ENCODE results near the gene LDB2.
"Not testable (repeated sequence)": the region's sequence is repeated elsewhere in the genome, so short reads cannot be mapped to it uniquely, and the experiment has no call there.

The LDB2 gene

GRCh38 chr4:16572161-16572560 is 326.3 kb downstream of the LDB2 start:
- DNase-seq (ENCODE audit: low read depth in 1 of 2, low spot score in 1 of 2), result no peak

- no peak for DNase-seq (ENCODE audit: low read depth in 1 of 2, low spot score in 1 of 2)
Observed at GRCh38 chr4:16569790-16570189, 328.7 kb downstream of the LDB2 start.

GRCh38 chr4:16557316-16557715 is 341.1 kb downstream of the LDB2 start:
- DNase-seq (ENCODE audit: low read depth in 1 of 2, low spot score in 1 of 2), result not testable (repeated sequence)

GRCh38 chr4:16555156-16555555 is 343.3 kb downstream of the LDB2 start:
- DNase-seq (ENCODE audit: low read depth in 1 of 2, low spot score in 1 of 2), result no peak

- no peak for DNase-seq (ENCODE audit: low read depth in 1 of 2, low spot score in 1 of 2)
Observed at GRCh38 chr4:16550531-16550930, 347.9 kb downstream of the LDB2 start.

GRCh38 chr4:16545656-16546055 is 352.8 kb downstream of the LDB2 start:
- no peak for DNase-seq (ENCODE audit: low read depth in 1 of 2, low spot score in 1 of 2)

GRCh38 chr4:16544869-16545268 is 353.6 kb downstream of the LDB2 start:
- DNase-seq (ENCODE audit: low read depth in 1 of 2, low spot score in 1 of 2), result no peak

- DNase-seq (ENCODE audit: low read depth in 1 of 2, low spot score in 1 of 2), result no peak
Observed at GRCh38 chr4:16544251-16544721, 354.2 kb downstream of the LDB2 start.

GRCh38 chr4:16537926-16538325 is 360.5 kb downstream of the LDB2 start:
- no peak for DNase-seq (ENCODE audit: low read depth in 1 of 2, low spot score in 1 of 2)

GRCh38 chr4:16532240-16532970 is 366.0 kb downstream of the LDB2 start:
- DNase-seq (ENCODE audit: low read depth in 1 of 2, low spot score in 1 of 2), result no peak

GRCh38 chr4:16530688-16531635 is 367.5 kb downstream of the LDB2 start:
- no peak for DNase-seq (ENCODE audit: low read depth in 1 of 2, low spot score in 1 of 2)

GRCh38 chr4:16524911-16525554 is 373.4 kb downstream of the LDB2 start:
- no peak for DNase-seq (ENCODE audit: low read depth in 1 of 2, low spot score in 1 of 2)

GRCh38 chr4:16524406-16524805 is 374.0 kb downstream of the LDB2 start:
- DNase-seq (ENCODE audit: low read depth in 1 of 2, low spot score in 1 of 2), result no peak

GRCh38 chr4:16523526-16523925 is 374.9 kb downstream of the LDB2 start:
- DNase-seq (ENCODE audit: low read depth in 1 of 2, low spot score in 1 of 2), result not testable (repeated sequence)

GRCh38 chr4:16521156-16521915 is 377.1 kb downstream of the LDB2 start:
- no peak for DNase-seq (ENCODE audit: low read depth in 1 of 2, low spot score in 1 of 2)

- DNase-seq (ENCODE audit: low read depth in 1 of 2, low spot score in 1 of 2), result no peak
Observed at GRCh38 chr4:16516796-16517439, 381.5 kb downstream of the LDB2 start.

- no peak for DNase-seq (ENCODE audit: low read depth in 1 of 2, low spot score in 1 of 2)
Observed at GRCh38 chr4:16513876-16514275, 384.6 kb downstream of the LDB2 start.

GRCh38 chr4:16508968-16509367 is 389.5 kb downstream of the LDB2 start:
- no peak for DNase-seq (ENCODE audit: low read depth in 1 of 2, low spot score in 1 of 2)

- DNase-seq (ENCODE audit: low read depth in 1 of 2, low spot score in 1 of 2), result no peak
Observed at GRCh38 chr4:16505726-16506125, 392.7 kb downstream of the LDB2 start.

GRCh38 chr4:16505267-16505666 is 393.2 kb downstream of the LDB2 start:
- DNase-seq (ENCODE audit: low read depth in 1 of 2, low spot score in 1 of 2), result no peak
